A549 (cell line): Measurements from ENCODE around the gene BPIFA1.

Experiments used
- CEBPB ChIP-seq, 2 experiments: fragments of >200 bp in 1 of 2; sonication (Bioruptor Twin) in 1 of 2; formaldehyde crosslinking in 1 of 2; IDR thresholded peaks; 2 replicates each; pipeline ENCODE4 v1.6.1; 2012 to 2016
- EP300 ChIP-seq, 2 experiments: fragments of >200 bp; sonication (Bioruptor Twin); formaldehyde crosslinking; IDR thresholded peaks; 2 replicates in 1 of 2; 3 replicates in 1 of 2; pipeline ENCODE4 v1.6.1; 2016 to 2017
- HDAC2 ChIP-seq: fragments of 200-600 bp; sonication (generic); IDR thresholded peaks from 2 replicates; pipeline ENCODE4 v1.6.1; 2016
- NPAS2 ChIP-seq: fragments of 250-450 bp; sonication (Bioruptor Pico); IDR thresholded peaks from 2 replicates; pipeline ENCODE4 v1.8.0; 2022; ENCODE audit warnings: mild to moderate bottlenecking, moderate library complexity, borderline replicate concordance
- RFX5 ChIP-seq: fragments of 450-650 bp; IDR thresholded peaks from 2 replicates; pipeline ENCODE4 v1.7.1; 2014; ENCODE audit warnings: antibody characterized with exemption, mild to moderate bottlenecking, moderate library complexity
- TF ChIP-seq, protein P1 (sequence below): fragments of 450-650 bp; IDR thresholded peaks from 2 replicates; pipeline ENCODE4 v1.6.1; 2014; ENCODE audit warnings: antibody characterized with exemption

DNA sequence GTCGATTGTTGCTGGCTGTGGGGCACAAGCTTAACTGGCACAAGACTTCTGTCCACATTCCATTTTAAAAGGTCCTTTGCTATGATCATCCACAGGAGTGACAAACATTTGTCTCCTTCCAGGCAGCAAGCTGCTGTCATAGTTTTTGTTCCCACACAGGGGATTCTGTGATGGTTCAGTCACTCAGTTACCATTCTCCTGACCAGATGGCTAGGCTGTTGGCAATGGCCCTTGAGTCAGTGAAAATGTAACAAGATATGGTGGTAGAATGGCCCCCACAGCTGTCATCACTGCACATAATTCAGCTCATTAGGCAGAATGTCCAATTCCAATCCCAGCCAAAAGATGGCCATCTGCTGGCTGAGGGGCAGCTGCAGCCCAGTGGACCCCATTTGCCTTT, 13.7 kb downstream of the BPIFA1 start:
- TF ChIP-seq CEBPB (IDR thresholded peaks at IDR 0.05), result no peak
- TF ChIP-seq RFX5, result no peak
- no peak for TF ChIP-seq HDAC2
- TF ChIP-seq, protein P1, sequence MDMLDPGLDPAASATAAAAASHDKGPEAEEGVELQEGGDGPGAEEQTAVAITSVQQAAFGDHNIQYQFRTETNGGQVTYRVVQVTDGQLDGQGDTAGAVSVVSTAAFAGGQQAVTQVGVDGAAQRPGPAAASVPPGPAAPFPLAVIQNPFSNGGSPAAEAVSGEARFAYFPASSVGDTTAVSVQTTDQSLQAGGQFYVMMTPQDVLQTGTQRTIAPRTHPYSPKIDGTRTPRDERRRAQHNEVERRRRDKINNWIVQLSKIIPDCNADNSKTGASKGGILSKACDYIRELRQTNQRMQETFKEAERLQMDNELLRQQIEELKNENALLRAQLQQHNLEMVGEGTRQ, result no peak
- no peak for TF ChIP-seq EP300 (IDR thresholded peaks at IDR 0.05)
- TF ChIP-seq NPAS2 (CRISPR knock-in tag), result no peak
